T-helper 2 cell treated with Interferon-gamma antibody and Interleukin-4, amounts not matched to agents 100 ng/mL and 5 ng/mL, for 36 hours (primary cell): ENCODE data around the gene TNIK. TPM values are rescaled to one million over a fixed set of nuclear protein-coding genes. Genes with fewer than 3 reads are reported as not detected.
"Not testable (repeated sequence)": the region's sequence is repeated elsewhere in the genome, so short reads cannot be mapped to it uniquely, and the experiment has no call there.

Experiments
- intact Hi-C: fragments of 100-400 bp; cut with micrococcal nuclease; formaldehyde crosslinking; loops from one replicate; pipeline ENCODE4 v1.15.1; 2023
- total RNA-seq: library from RNA; stranded (reverse); gene quantifications from 2 replicates; pipeline ENCODE4 v1.2.3, GENCODE V29; 2022

TNIK gene
- total RNA-seq, 1 donor from 2014 or later: 73.1 TPM

GRCh38 chr3:171156401-171157010 is 303.7 kb downstream of the TNIK start:
- intact Hi-C loops: no loop called here

GRCh38 chr3:171155122-171155700 is 305.0 kb downstream of the TNIK start:
- intact Hi-C loops: no loop called here

- intact Hi-C loops: no loop called here
Measured at GRCh38 chr3:171150945-171151344, 309.3 kb downstream of the TNIK start.

GRCh38 chr3:171149526-171150116 is 310.6 kb downstream of the TNIK start:
- intact Hi-C loops: no loop called here

GRCh38 chr3:171145798-171146197 is 314.4 kb downstream of the TNIK start:
- intact Hi-C loops: no loop called here

- intact Hi-C loops: no loop called here
Measured at GRCh38 chr3:171142985-171143384, 317.2 kb downstream of the TNIK start.

GRCh38 chr3:171140246-171140645 is 320.0 kb downstream of the TNIK start:
- intact Hi-C loops: no loop called here

- intact Hi-C loops: no loop called here
Measured at GRCh38 chr3:171138027-171138426, 322.2 kb downstream of the TNIK start.

GRCh38 chr3:171135549-171135948 is 324.7 kb downstream of the TNIK start:
- intact Hi-C loops: no loop called here

GRCh38 chr3:171133796-171134569 is 326.2 kb downstream of the TNIK start:
- intact Hi-C loops: no loop called here

- intact Hi-C loops: no loop called here
Measured at GRCh38 chr3:171133337-171133736, 326.9 kb downstream of the TNIK start.

- intact Hi-C loops: no loop called here
Measured at GRCh38 chr3:171132873-171133272, 327.3 kb downstream of the TNIK start.

GRCh38 chr3:171129827-171130226 is 330.4 kb downstream of the TNIK start:
- intact Hi-C loops: no loop called here

- intact Hi-C loops: no loop called here
Measured at GRCh38 chr3:171127611-171128010, 332.6 kb downstream of the TNIK start.

GRCh38 chr3:171126478-171127209 is 333.6 kb downstream of the TNIK start:
- intact Hi-C loops: no loop called here

- intact Hi-C loops: no loop called here
Measured at GRCh38 chr3:171125010-171125409, 335.2 kb downstream of the TNIK start.

- intact Hi-C loops: no loop called here
Measured at GRCh38 chr3:171123915-171124314, 336.3 kb downstream of the TNIK start.

- intact Hi-C loops: no loop called here
Measured at GRCh38 chr3:171122861-171123260, 337.3 kb downstream of the TNIK start.

- intact Hi-C loops: no loop called here
Measured at GRCh38 chr3:171122240-171122639, 338.0 kb downstream of the TNIK start.

GRCh38 chr3:171121801-171122200 is 338.4 kb downstream of the TNIK start:
- intact Hi-C loops: no loop called here

- intact Hi-C loops: not testable (repeated sequence)
Measured at GRCh38 chr3:171119402-171119801, 340.8 kb downstream of the TNIK start.

- intact Hi-C loops: not testable (repeated sequence)
Measured at GRCh38 chr3:171118993-171119392, 341.2 kb downstream of the TNIK start.
